H9 (cell line): ENCODE results near the gene TMEM187. TPM values are rescaled to one million over a fixed set of nuclear protein-coding genes. Genes with fewer than 3 reads are reported as not detected.

Experiments
- DNase-seq: peaks from one replicate; pipeline ENCODE4 v3.0.0-alpha.2; 2017
- H2AFZ ChIP-seq: one replicate; pipeline ENCODE4 v1.6.1; 2013; ENCODE audit warnings: mild to moderate bottlenecking, low read length, control low read depth, moderate library complexity
- H2AK5ac ChIP-seq: 2 replicates; pipeline ENCODE4 v1.6.1; 2013; ENCODE audit warnings: low read length, control low read depth, mixed read lengths; ENCODE audit not compliant: insufficient read length
- H2BK120ac ChIP-seq: one replicate; pipeline ENCODE4 v1.6.1; 2013; ENCODE audit warnings: low read depth, mild to moderate bottlenecking, low read length, control low read depth, inconsistent platforms; ENCODE audit not compliant: poor library complexity, severe bottlenecking
- H2BK12ac ChIP-seq: 2 replicates; pipeline ENCODE4 v1.6.1; 2013; ENCODE audit warnings: low read length, control low read depth, mixed read lengths, low read depth; ENCODE audit not compliant: insufficient read length
- H2BK15ac ChIP-seq: 2 replicates; pipeline ENCODE4 v1.6.1; 2013; ENCODE audit warnings: low read depth, low read length, control low read depth
- H2BK20ac ChIP-seq: one replicate; pipeline ENCODE4 v1.6.1; 2013; ENCODE audit warnings: low read depth, mild to moderate bottlenecking, low read length, control low read depth, inconsistent platforms; ENCODE audit not compliant: poor library complexity, severe bottlenecking
- H2BK5ac ChIP-seq: 2 replicates; pipeline ENCODE4 v1.6.1; 2013; ENCODE audit warnings: low read length, control low read depth, mixed read lengths; ENCODE audit not compliant: insufficient read length
- H3K14ac ChIP-seq: 2 replicates; pipeline ENCODE4 v1.6.1; 2013; ENCODE audit warnings: low read length, control low read depth; ENCODE audit not compliant: insufficient read depth
- H3K18ac ChIP-seq: 2 replicates; pipeline ENCODE4 v1.6.1; 2013; ENCODE audit warnings: low read depth, mild to moderate bottlenecking, mixed read lengths, low read length, control low read depth; ENCODE audit not compliant: insufficient read length
- H3K23ac ChIP-seq: 2 replicates; pipeline ENCODE4 v1.6.1; 2013; ENCODE audit warnings: low read length, control low read depth, mixed read lengths, low read depth; ENCODE audit not compliant: insufficient read length
- H3K23me2 ChIP-seq: 2 replicates; pipeline ENCODE4 v1.6.1; 2013; ENCODE audit warnings: low read depth, mild to moderate bottlenecking, mixed read lengths, low read length, control low read depth; ENCODE audit not compliant: insufficient read length, poor library complexity, severe bottlenecking
- H3K27ac ChIP-seq: 2 replicates; pipeline ENCODE4 v1.5.1; 2013; ENCODE audit warnings: low read length, control low read depth, mixed read lengths, low read depth; ENCODE audit not compliant: insufficient read length
- H3K27me3 ChIP-seq: 2 replicates; pipeline ENCODE4 v1.6.1; 2013; ENCODE audit warnings: low read length, control low read depth, inconsistent platforms; ENCODE audit not compliant: insufficient read depth
- H3K4ac ChIP-seq: 2 replicates; pipeline ENCODE4 v1.6.1; 2013; ENCODE audit warnings: low read depth, mild to moderate bottlenecking, control low read depth, inconsistent platforms, low read length, moderate library complexity
- H3K4me1 ChIP-seq: 2 replicates; pipeline ENCODE4 v1.6.1; 2013; ENCODE audit warnings: low read length, control low read depth, inconsistent platforms; ENCODE audit not compliant: insufficient read depth
- H3K4me2 ChIP-seq: 2 replicates; pipeline ENCODE4 v1.6.1; 2013; ENCODE audit warnings: low read length, control low read depth, mixed read lengths; ENCODE audit not compliant: insufficient read length, insufficient read depth
- H3K56ac ChIP-seq: 2 replicates; pipeline ENCODE4 v1.6.1; 2013; ENCODE audit warnings: low read depth, mild to moderate bottlenecking, mixed read lengths, low read length, control low read depth; ENCODE audit not compliant: insufficient read length
- H3K79me1 ChIP-seq: 2 replicates; pipeline ENCODE4 v1.6.1; 2013; ENCODE audit warnings: low read depth, mild to moderate bottlenecking, moderate library complexity, low read length, control low read depth, inconsistent platforms; ENCODE audit not compliant: insufficient read depth, poor library complexity, severe bottlenecking
- H3K79me2 ChIP-seq: 2 replicates; pipeline ENCODE4 v1.6.1; 2013; ENCODE audit warnings: low read length, control low read depth, inconsistent platforms; ENCODE audit not compliant: insufficient read depth
- H3K9ac ChIP-seq: 2 replicates; pipeline ENCODE4 v1.6.1; 2013; ENCODE audit warnings: low read length, control low read depth, mixed read lengths; ENCODE audit not compliant: insufficient read length; ENCODE audit errors: extremely low read depth
- H3K9me3 ChIP-seq: one replicate; pipeline ENCODE4 v1.6.1; 2013; ENCODE audit warnings: low read depth, low read length, inconsistent platforms; ENCODE audit not compliant: control insufficient read depth
- H3T11ph ChIP-seq: one replicate; pipeline ENCODE4 v1.6.1; 2013; ENCODE audit warnings: mild to moderate bottlenecking, low read length, control low read depth, inconsistent platforms
- H4K20me1 ChIP-seq: one replicate; pipeline ENCODE4 v1.6.1; 2013; ENCODE audit not compliant: control insufficient read depth, insufficient read length, insufficient read depth
- H4K5ac ChIP-seq: 2 replicates; pipeline ENCODE4 v1.6.1; 2013; ENCODE audit warnings: low read depth, mild to moderate bottlenecking, mixed read lengths, low read length, control low read depth; ENCODE audit not compliant: insufficient read length
- H4K8ac ChIP-seq: replicated peaks from 2 replicates; pipeline ENCODE4 v1.6.1; 2013; ENCODE audit warnings: low read length, control low read depth, mixed read lengths, low read depth; ENCODE audit not compliant: insufficient read length
- H4K91ac ChIP-seq: 2 replicates; pipeline ENCODE4 v1.6.1; 2013; ENCODE audit warnings: low read depth, mild to moderate bottlenecking, moderate library complexity, mixed read lengths, low read length, control low read depth; ENCODE audit not compliant: insufficient read length
- H3K27ac Mint-ChIP-seq, 3 experiments: 2 replicates in 2 of 3; 3 replicates in 1 of 3; pipeline ENCODE4 v1.8.0; 2020 to 2021; ENCODE audit warnings: mixed read lengths in 3 of 3, mild to moderate bottlenecking in 1 of 3, moderate library complexity in 1 of 3
- H3K27me3 Mint-ChIP-seq: 2 replicates; pipeline ENCODE4 v1.8.0; 2021; ENCODE audit warnings: low read depth, mild to moderate bottlenecking, moderate library complexity, mixed read lengths
- H3K36me3 Mint-ChIP-seq, 3 experiments: 2 replicates in 2 of 3; 3 replicates in 1 of 3; pipeline ENCODE4 v1.8.0; 2020 to 2021; ENCODE audit warnings: low read depth in 3 of 3, mixed read lengths in 3 of 3; ENCODE audit not compliant: insufficient read depth in 1 of 3
- H3K4me1 Mint-ChIP-seq, 2 experiments: 2 replicates each; pipeline ENCODE4 v1.8.0; 2020; ENCODE audit warnings: mixed read lengths in 2 of 2
- H3K4me3 Mint-ChIP-seq, 2 experiments: 2 replicates in 1 of 2; 3 replicates in 1 of 2; pipeline ENCODE4 v1.8.0; 2020 to 2021; ENCODE audit warnings: mild to moderate bottlenecking in 2 of 2, mixed read lengths in 2 of 2, moderate library complexity in 1 of 2
- H3K9me3 Mint-ChIP-seq, 2 experiments: 2 replicates in 1 of 2; 3 replicates in 1 of 2; pipeline ENCODE4 v1.8.0; 2020; ENCODE audit warnings: mild to moderate bottlenecking in 2 of 2, mixed read lengths in 2 of 2, moderate library complexity in 1 of 2
- CTCF ChIP-seq: fragments of 200-600 bp; sonication (generic); conservative IDR thresholded peaks from 3 replicates; pipeline ENCODE4 v1.8.0; 2021; ENCODE audit warnings: antibody characterized with exemption, mild to moderate bottlenecking
- WGBS: extraction: QIAGEN DNeasy Blood & Tissue Kit; methylation state at CpG from one replicate; pipeline ENCODE4 v1.1.7; 2013; ENCODE audit warnings: missing lambda C conversion rate, low lambda C conversion rate, mixed read lengths; ENCODE audit not compliant: insufficient read length; ENCODE audit errors: extremely low coverage; 5-methylcytosine and 5-hydroxymethylcytosine counted together
- total RNA-seq: library from RNA; stranded (reverse); gene quantifications from 2 replicates; pipeline ENCODE4 v1.2.1, GENCODE V29; 2021

Gene TMEM187
- total RNA-seq, 1 experiment from 2014 or later, result 2.7 TPM

DNA sequence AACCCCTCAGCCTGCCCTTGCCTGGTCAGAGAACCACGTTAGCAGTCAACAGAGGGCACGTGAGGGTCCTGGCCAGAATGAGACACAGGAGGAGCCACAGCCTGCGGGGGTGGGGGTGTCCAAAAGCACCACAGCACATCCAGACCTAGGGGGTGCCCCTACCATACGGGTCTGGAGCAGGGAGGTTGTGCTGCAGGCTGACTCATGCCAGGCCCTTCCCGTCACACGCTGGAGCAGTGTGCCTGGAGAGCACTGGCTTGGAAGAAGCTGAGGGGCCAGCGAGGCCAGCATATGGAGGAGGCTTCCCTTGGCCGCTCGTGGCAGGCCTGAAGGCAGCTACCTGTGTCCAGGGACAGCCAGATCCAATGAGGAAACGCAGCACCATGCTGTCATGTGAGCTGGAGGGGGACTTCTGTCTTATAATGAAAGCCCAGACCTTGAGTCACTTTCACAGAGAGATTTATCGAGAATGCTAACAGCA is 48.6 kb downstream of the TMEM187 start:
- Histone ChIP-seq H3K18ac (no peak overlapping the region), H3K23ac (no peak overlapping the region), H4K8ac (no peak overlapping the region), H2BK12ac (no peak overlapping the region), H2AFZ (no peak overlapping the region), H2BK15ac (no peak overlapping the region), H3K79me1 (no peaks in the 10 kb centered on the region), H2BK5ac (no peak overlapping the region), H3T11ph (no peak overlapping the region), H3K9me3 (no peaks in the 10 kb centered on the region), H4K20me1 (peaks cover 2% of the 10 kb centered on the region), H3K14ac (no peak overlapping the region), H2BK120ac (no peak overlapping the region), H4K5ac (no peak overlapping the region), H3K4me2 (no peak overlapping the region), H3K9ac (no peak overlapping the region), H3K23me2 (peaks cover 9% of the 10 kb centered on the region), H3K27me3 (no peaks in the 10 kb centered on the region), H3K4ac (no peak overlapping the region), H2AK5ac (no peak overlapping the region), H4K91ac (no peak overlapping the region), H3K56ac (no peak overlapping the region), H3K27ac (no peak overlapping the region), H3K4me1 (no peaks in the 10 kb centered on the region), H3K79me2 (no peaks in the 10 kb centered on the region), H2BK20ac (no peak overlapping the region)
- no CpG with 5 or more reads among the region's 11 CpGs for WGBS
- Mint-ChIP-seq H3K9me3 (peaks cover 46 to 67% of the 10 kb centered on the region in 2 experiments), H3K4me1 (peaks cover 17 to 24% of the 10 kb centered on the region in 2 experiments), H3K27me3 (no peaks in the 10 kb centered on the region), H3K36me3 (peaks cover 5 to 23% (median 7%) of the 10 kb centered on the region in 3 experiments; a peak in 5 of 7 replicates), H3K27ac (no peak overlapping the region; a peak in 2 of 7 replicates), H3K4me3 (no peak overlapping the region)
- TF ChIP-seq CTCF, result no peak
- DNase-seq, result no peak
